Measurements from ENCODE around the gene MAP4K3. TPM values are rescaled to one million over a fixed set of nuclear protein-coding genes. Genes with fewer than 3 reads are reported as not detected.
A peak's percentile ranks its signal among the peaks of the same experiment; 100 is the strongest.
"Not testable (repeated sequence)": the region's sequence is repeated elsewhere in the genome, so short reads cannot be mapped to it uniquely, and the experiment has no call there.

The MAP4K3 gene
- total and polyA plus RNA-seq, 5 donors, result 18.7 to 50.0 (median 39.5) TPM

- Histone ChIP-seq H3K27me3 (ENCODE audit: control insufficient read depth, insufficient read depth) (no peaks in the 10 kb centered on the region), H3K4me1 (ENCODE audit: control insufficient read depth, insufficient read depth, low read length) (no peaks in the 10 kb centered on the region), H3K9me3 (ENCODE audit: control insufficient read depth, low read length) (no peaks in the 10 kb centered on the region), H3K27ac (ENCODE audit: low read length) (no peak overlapping the region), H3K4me3 (ENCODE audit: low read length) (no peak overlapping the region)
- DNase-seq, result no peak
- 78% methylated on average over 3 of the region's 3 CpGs for WGBS
- intact Hi-C loops (cut with DNase I), result no loop called here
- ATAC-seq, result no peak
These were observed 68.2 kb downstream of the MAP4K3 start for GRCh38 chr2:39368846-39369245.

- Histone ChIP-seq H3K27ac (ENCODE audit: low read length) (no peak overlapping the region), H3K4me3 (ENCODE audit: low read length) (no peak overlapping the region), H3K4me1 (ENCODE audit: control insufficient read depth, insufficient read depth, low read length) (no peaks in the 10 kb centered on the region), H3K27me3 (ENCODE audit: control insufficient read depth, insufficient read depth) (no peaks in the 10 kb centered on the region), H3K9me3 (ENCODE audit: control insufficient read depth, low read length) (no peaks in the 10 kb centered on the region)
- DNase-seq (no peak), ATAC-seq (no peak)
- WGBS, result 62% methylated on average over 3 of the region's 3 CpGs
- intact Hi-C loops (cut with DNase I), result no loop called here
These were observed 68.7 kb downstream of the MAP4K3 start for GRCh38 chr2:39368376-39368775.

- Histone ChIP-seq H3K27ac (ENCODE audit: low read length) (no peak overlapping the region), H3K27me3 (ENCODE audit: control insufficient read depth, insufficient read depth) (no peaks in the 10 kb centered on the region), H3K4me1 (ENCODE audit: control insufficient read depth, insufficient read depth, low read length) (no peaks in the 10 kb centered on the region), H3K4me3 (ENCODE audit: low read length) (no peak overlapping the region), H3K9me3 (ENCODE audit: control insufficient read depth, low read length) (peaks cover 4% of the 10 kb centered on the region)
- no peak for ATAC-seq
- WGBS, result 97% methylated on average over 4 of the region's 4 CpGs
- intact Hi-C loops (cut with DNase I), result no loop called here
- DNase-seq, result no peak
These were observed 74.5 kb downstream of the MAP4K3 start for GRCh38 chr2:39362595-39362994.

GRCh38 chr2:39361511-39361910 lies 75.6 kb downstream of the MAP4K3 start:
- H3K4me3 ChIP-seq (ENCODE audit: low read length), result no peak overlapping the region
- intact Hi-C loops (cut with DNase I), result no loop called here
- H3K9me3 ChIP-seq (ENCODE audit: control insufficient read depth, low read length), result peaks cover 4% of the 10 kb centered on the region
- ATAC-seq (no peak), DNase-seq (no peak)
- no peak overlapping the region for H3K27ac ChIP-seq (ENCODE audit: low read length)
- no peaks in the 10 kb centered on the region for H3K27me3 ChIP-seq (ENCODE audit: control insufficient read depth, insufficient read depth)
- H3K4me1 ChIP-seq (ENCODE audit: control insufficient read depth, insufficient read depth, low read length), result peaks cover 2% of the 10 kb centered on the region

GRCh38 chr2:39360342-39360741 lies 76.7 kb downstream of the MAP4K3 start:
- H3K27ac ChIP-seq (ENCODE audit: low read length); ATAC-seq; H3K4me3 ChIP-seq (ENCODE audit: low read length); intact Hi-C loops (cut with DNase I); H3K9me3 ChIP-seq (ENCODE audit: control insufficient read depth, low read length); DNase-seq; H3K27me3 ChIP-seq (ENCODE audit: control insufficient read depth, insufficient read depth); H3K4me1 ChIP-seq (ENCODE audit: control insufficient read depth, insufficient read depth, low read length): not testable (repeated sequence)
- 95% methylated on average over 2 of the region's 2 CpGs for WGBS

GRCh38 chr2:39359453-39360038 lies 77.5 kb downstream of the MAP4K3 start:
- no peak for ATAC-seq
- intact Hi-C loops (cut with DNase I), result no loop called here
- 97% methylated on average over 5 of the region's 5 CpGs for WGBS
- peak in 1 of 3 donors; percentile 37 for DNase-seq
- H3K27ac ChIP-seq (ENCODE audit: low read length), result no peak overlapping the region
- no peaks in the 10 kb centered on the region for H3K27me3 ChIP-seq (ENCODE audit: control insufficient read depth, insufficient read depth)
- no peak overlapping the region for H3K4me3 ChIP-seq (ENCODE audit: low read length)
- peaks cover 4% of the 10 kb centered on the region for H3K4me1 ChIP-seq (ENCODE audit: control insufficient read depth, insufficient read depth, low read length)
- peaks cover 4% of the 10 kb centered on the region for H3K9me3 ChIP-seq (ENCODE audit: control insufficient read depth, low read length)

GRCh38 chr2:39356922-39357639 lies 80.0 kb downstream of the MAP4K3 start:
- 96% methylated on average over 1 of the region's 1 CpG for WGBS
- Histone ChIP-seq H3K9me3 (ENCODE audit: control insufficient read depth, low read length) (peaks cover 4% of the 10 kb centered on the region), H3K27ac (ENCODE audit: low read length) (no peak overlapping the region), H3K27me3 (ENCODE audit: control insufficient read depth, insufficient read depth) (no peaks in the 10 kb centered on the region), H3K4me3 (ENCODE audit: low read length) (no peak overlapping the region), H3K4me1 (ENCODE audit: control insufficient read depth, insufficient read depth, low read length) (peaks cover 4% of the 10 kb centered on the region)
- peak; percentile 52 to 75 for ATAC-seq
- DNase-seq, result no peak
- intact Hi-C loops (cut with DNase I), result no loop called here

GRCh38 chr2:39350658-39351057 lies 86.4 kb downstream of the MAP4K3 start:
- intact Hi-C loops (cut with DNase I), result no loop called here
- ATAC-seq (no peak), DNase-seq (no peak)
- Histone ChIP-seq H3K4me3 (ENCODE audit: low read length) (no peak overlapping the region), H3K4me1 (ENCODE audit: control insufficient read depth, insufficient read depth, low read length) (peaks cover 2% of the 10 kb centered on the region), H3K27ac (ENCODE audit: low read length) (no peak overlapping the region), H3K27me3 (ENCODE audit: control insufficient read depth, insufficient read depth) (no peaks in the 10 kb centered on the region), H3K9me3 (ENCODE audit: control insufficient read depth, low read length) (no peaks in the 10 kb centered on the region)
- WGBS, result 77% methylated on average over 3 of the region's 3 CpGs

- Histone ChIP-seq H3K27ac (ENCODE audit: low read length) (no peak overlapping the region), H3K4me3 (ENCODE audit: low read length) (no peak overlapping the region), H3K4me1 (ENCODE audit: control insufficient read depth, insufficient read depth, low read length) (peaks cover 2% of the 10 kb centered on the region), H3K9me3 (ENCODE audit: control insufficient read depth, low read length) (no peaks in the 10 kb centered on the region), H3K27me3 (ENCODE audit: control insufficient read depth, insufficient read depth) (no peaks in the 10 kb centered on the region)
- WGBS, result 68% methylated on average over 3 of the region's 3 CpGs
- DNase-seq, result no peak
- intact Hi-C loops (cut with DNase I), result no loop called here
- ATAC-seq, result no peak
These were observed 98.6 kb downstream of the MAP4K3 start for GRCh38 chr2:39338502-39338901.

GRCh38 chr2:39335930-39336329 lies 101.2 kb downstream of the MAP4K3 start:
- no peaks in the 10 kb centered on the region for H3K27me3 ChIP-seq (ENCODE audit: control insufficient read depth, insufficient read depth)
- intact Hi-C loops (cut with DNase I), result no loop called here
- H3K9me3 ChIP-seq (ENCODE audit: control insufficient read depth, low read length), result no peaks in the 10 kb centered on the region
- DNase-seq (no peak), ATAC-seq (no peak)
- WGBS, result 94% methylated on average over 3 of the region's 3 CpGs
- no peak overlapping the region for H3K27ac ChIP-seq (ENCODE audit: low read length)
- H3K4me1 ChIP-seq (ENCODE audit: control insufficient read depth, insufficient read depth, low read length), result peaks cover 2% of the 10 kb centered on the region
- H3K4me3 ChIP-seq (ENCODE audit: low read length), result no peak overlapping the region

GRCh38 chr2:39334978-39335377 lies 102.1 kb downstream of the MAP4K3 start:
- 95% methylated on average over 4 of the region's 4 CpGs for WGBS
- intact Hi-C loops (cut with DNase I), result no loop called here
- ATAC-seq, result no peak
- DNase-seq, result no peak
- Histone ChIP-seq H3K27me3 (ENCODE audit: control insufficient read depth, insufficient read depth) (no peaks in the 10 kb centered on the region), H3K9me3 (ENCODE audit: control insufficient read depth, low read length) (no peaks in the 10 kb centered on the region), H3K4me3 (ENCODE audit: low read length) (no peak overlapping the region), H3K27ac (ENCODE audit: low read length) (no peak overlapping the region), H3K4me1 (ENCODE audit: control insufficient read depth, insufficient read depth, low read length) (peaks cover 2% of the 10 kb centered on the region)

Measured in right cardiac atrium (tissue), 5 donors.